GM18517 (cell line): Measurements from ENCODE around the gene CBX7.
A peak's percentile ranks its signal among the peaks of the same experiment; 100 is the strongest.

Experiments
- ATAC-seq: cut with Tn5 transposase; IDR thresholded peaks from one replicate; pipeline ENCODE4 v1.9.1; 2021; ENCODE audit warnings: mild to moderate bottlenecking, moderate library complexity; ENCODE audit not compliant: unreplicated experiment

Gene CBX7

GRCh38 chr22:39148026-39148726, 4.3 kb downstream of the CBX7 start:
- no peak for ATAC-seq

GRCh38 chr22:39147335-39148025, 5.0 kb downstream of the CBX7 start:
- no peak for ATAC-seq

- ATAC-seq, result no peak
Observed at GRCh38 chr22:39146256-39147101, 6.0 kb downstream of the CBX7 start.

GRCh38 chr22:39144101-39144767, 8.2 kb downstream of the CBX7 start:
- peak; percentile 40 for ATAC-seq

GRCh38 chr22:39142088-39142680, 10.3 kb downstream of the CBX7 start:
- ATAC-seq, result no peak

- ATAC-seq, result no peak
Observed at GRCh38 chr22:39139933-39140332, 12.5 kb downstream of the CBX7 start.

GRCh38 chr22:39138357-39138997, 14.0 kb downstream of the CBX7 start:
- no peak for ATAC-seq

- ATAC-seq, result no peak
Observed at GRCh38 chr22:39136317-39136716, 16.2 kb downstream of the CBX7 start.

GRCh38 chr22:39135092-39135896, 17.2 kb downstream of the CBX7 start:
- ATAC-seq, result no peak

GRCh38 chr22:39134366-39135091, 18.0 kb downstream of the CBX7 start:
- ATAC-seq, result no peak

- no peak for ATAC-seq
Observed at GRCh38 chr22:39133871-39134270, 18.6 kb downstream of the CBX7 start.

GRCh38 chr22:39132871-39133524, 19.5 kb downstream of the CBX7 start:
- no peak for ATAC-seq

- no peak for ATAC-seq
Observed at GRCh38 chr22:39132281-39132680, 20.2 kb downstream of the CBX7 start.

GRCh38 chr22:39130892-39131855, 21.3 kb downstream of the CBX7 start:
- ATAC-seq, result no peak

- ATAC-seq, result no peak
Observed at GRCh38 chr22:39130152-39130704, 22.3 kb downstream of the CBX7 start.

- ATAC-seq, result no peak
Observed at GRCh38 chr22:39129746-39130145, 22.7 kb downstream of the CBX7 start.

- no peak for ATAC-seq
Observed at GRCh38 chr22:39129081-39129480, 23.4 kb downstream of the CBX7 start.
